HG02973 (cell line): ENCODE measurements around the gene CBX2.

Experiments used
- ATAC-seq: cut with Tn5 transposase; IDR thresholded peaks from one replicate; pipeline ENCODE4 v1.9.1; 2021; ENCODE audit warnings: moderate library complexity; ENCODE audit not compliant: unreplicated experiment

The CBX2 gene

GRCh38 chr17:79811011-79811867, 33.3 kb downstream of the CBX2 start:
- no peak for ATAC-seq

- no peak for ATAC-seq
These were observed 34.0 kb downstream of the CBX2 start for GRCh38 chr17:79811868-79812352.

- ATAC-seq: no peak
These were observed 34.7 kb downstream of the CBX2 start for GRCh38 chr17:79812353-79813258.

- ATAC-seq: no peak
These were observed 35.6 kb downstream of the CBX2 start for GRCh38 chr17:79813297-79814126.

GRCh38 chr17:79814127-79814973, 36.4 kb downstream of the CBX2 start:
- no peak for ATAC-seq

- ATAC-seq: no peak
These were observed 37.3 kb downstream of the CBX2 start for GRCh38 chr17:79814974-79815835.

GRCh38 chr17:79815836-79816461, 38.0 kb downstream of the CBX2 start:
- ATAC-seq: no peak

GRCh38 chr17:79818026-79818758, 40.2 kb downstream of the CBX2 start:
- no peak for ATAC-seq

GRCh38 chr17:79819085-79819484, 41.1 kb downstream of the CBX2 start:
- no peak for ATAC-seq

GRCh38 chr17:79819534-79820276, 41.8 kb downstream of the CBX2 start:
- no peak for ATAC-seq

- ATAC-seq: no peak
These were observed 43.0 kb downstream of the CBX2 start for GRCh38 chr17:79820959-79821330.

- no peak for ATAC-seq
These were observed 43.6 kb downstream of the CBX2 start for GRCh38 chr17:79821331-79822095.

GRCh38 chr17:79822583-79823124, 44.7 kb downstream of the CBX2 start:
- ATAC-seq: no peak

GRCh38 chr17:79824234-79824633, 46.3 kb downstream of the CBX2 start:
- no peak for ATAC-seq

GRCh38 chr17:79824893-79825579, 47.1 kb downstream of the CBX2 start:
- no peak for ATAC-seq

- no peak for ATAC-seq
These were observed 47.6 kb downstream of the CBX2 start for GRCh38 chr17:79825580-79825921.
